Adrenal gland (tissue), 5 donors: ENCODE measurements around the gene KIF25.

Source experiments
- POLR2A ChIP-seq, 2 donors: fragments of 450-650 bp; IDR thresholded peaks; one replicate each; pipeline ENCODE4 v1.6.1; 2017; ENCODE audit warnings: antibody characterized with exemption in 2 of 2, mild to moderate bottlenecking in 2 of 2, moderate library complexity in 1 of 2
- TF ChIP-seq, protein P1 (sequence below), 6 experiments: fragments of 450-650 bp in 4 of 6; fragments of 200-600 bp in 2 of 6; sonication (generic) in 1 of 6; IDR thresholded peaks; 1 replicate in 5 of 6; 2 replicates in 1 of 6; pipeline versions ENCODE4 v1.5.1 to v1.8.0; 2016 to 2021; ENCODE audit warnings: antibody characterized with exemption in 6 of 6, mild to moderate bottlenecking in 2 of 6, moderate library complexity in 1 of 6
- donor health status: DM: no; HTN: no; CAD: no.

DNA sequence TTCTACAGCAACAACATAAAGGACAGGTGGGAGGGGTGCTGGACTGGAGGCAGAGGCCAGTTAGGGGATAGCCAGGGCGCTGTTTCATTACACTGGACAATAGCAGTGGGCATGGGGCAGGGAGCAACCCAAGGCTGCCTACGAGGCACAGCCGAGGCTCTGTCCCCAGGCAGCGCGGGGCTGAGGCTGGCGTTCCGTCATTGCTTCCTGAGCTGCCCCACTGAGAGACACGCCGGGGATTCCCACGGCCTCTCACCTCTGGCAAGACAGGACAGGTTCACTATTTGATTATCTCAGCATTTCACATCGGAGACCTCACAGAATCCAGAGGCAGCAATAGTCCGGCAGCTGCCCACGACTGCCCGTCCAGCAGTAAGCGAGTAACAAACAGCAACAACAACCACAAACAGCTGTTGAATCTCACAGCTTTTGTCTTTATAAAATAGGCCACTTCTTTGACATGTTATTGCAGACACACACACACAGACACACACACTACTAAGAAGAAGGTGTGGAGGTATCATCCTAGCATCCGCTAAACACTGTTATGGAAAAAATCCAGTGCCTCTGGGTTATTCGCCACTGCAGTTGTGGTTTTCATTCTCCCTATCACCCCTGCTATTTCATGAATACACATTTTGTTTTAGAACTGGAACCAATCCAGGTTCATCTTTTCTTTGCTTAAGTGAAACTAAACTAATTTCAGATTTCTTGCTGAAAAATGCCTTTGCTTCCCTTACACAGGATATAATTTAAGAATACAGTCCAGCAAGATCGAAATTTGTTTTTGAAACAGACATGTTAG lies 19.5 kb downstream of the KIF25 start:
- TF ChIP-seq, protein P1, sequence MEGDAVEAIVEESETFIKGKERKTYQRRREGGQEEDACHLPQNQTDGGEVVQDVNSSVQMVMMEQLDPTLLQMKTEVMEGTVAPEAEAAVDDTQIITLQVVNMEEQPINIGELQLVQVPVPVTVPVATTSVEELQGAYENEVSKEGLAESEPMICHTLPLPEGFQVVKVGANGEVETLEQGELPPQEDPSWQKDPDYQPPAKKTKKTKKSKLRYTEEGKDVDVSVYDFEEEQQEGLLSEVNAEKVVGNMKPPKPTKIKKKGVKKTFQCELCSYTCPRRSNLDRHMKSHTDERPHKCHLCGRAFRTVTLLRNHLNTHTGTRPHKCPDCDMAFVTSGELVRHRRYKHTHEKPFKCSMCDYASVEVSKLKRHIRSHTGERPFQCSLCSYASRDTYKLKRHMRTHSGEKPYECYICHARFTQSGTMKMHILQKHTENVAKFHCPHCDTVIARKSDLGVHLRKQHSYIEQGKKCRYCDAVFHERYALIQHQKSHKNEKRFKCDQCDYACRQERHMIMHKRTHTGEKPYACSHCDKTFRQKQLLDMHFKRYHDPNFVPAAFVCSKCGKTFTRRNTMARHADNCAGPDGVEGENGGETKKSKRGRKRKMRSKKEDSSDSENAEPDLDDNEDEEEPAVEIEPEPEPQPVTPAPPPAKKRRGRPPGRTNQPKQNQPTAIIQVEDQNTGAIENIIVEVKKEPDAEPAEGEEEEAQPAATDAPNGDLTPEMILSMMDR (IDR thresholded peaks at IDR 0.05): no peak
- TF ChIP-seq POLR2A (IDR thresholded peaks at IDR 0.05): no peak
